ENCODE data around the gene METTL26. TPM values are rescaled to one million over a fixed set of nuclear protein-coding genes. Genes with fewer than 3 reads are reported as not detected.

Gene METTL26
- total and polyA plus RNA-seq, 2 of the 4 experiments (the other 2 are of a cell fraction), result 46.8 to 128 TPM

DNA sequence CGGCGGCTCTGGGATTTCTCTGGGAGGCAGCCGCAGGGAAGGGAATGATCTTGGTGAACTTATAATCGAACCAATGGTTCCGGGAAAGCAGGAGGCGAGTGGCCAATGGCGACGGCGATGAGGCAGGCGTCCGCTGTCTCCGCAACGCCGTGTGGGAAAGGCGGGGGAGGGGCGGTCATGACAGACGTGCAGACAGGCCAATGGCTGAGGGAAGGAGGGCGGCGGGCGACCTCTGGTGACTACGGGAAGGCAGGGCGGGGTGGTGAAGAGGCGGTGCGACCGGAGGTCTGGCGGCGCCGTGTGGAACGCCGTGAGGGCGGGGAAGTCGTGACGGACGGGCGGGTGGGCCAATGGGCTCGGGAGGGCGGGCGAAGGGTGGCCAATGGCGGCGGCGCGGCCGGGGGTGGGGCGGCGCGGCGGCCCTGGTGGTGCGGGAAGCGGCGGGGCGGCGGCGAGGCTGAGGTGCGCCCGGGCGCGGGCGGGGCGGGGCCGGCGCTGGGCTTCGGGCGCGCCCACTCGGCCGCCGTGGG lies 46.4 kb downstream of the METTL26 start, which contains the start of gene RAB40C:
RAB40C (plus strand) TSS at position 409 of the 530 bp plus-strand sequence. CDS start 226 bp downstream, outside the sequence.
- 0% methylated on average over 42 of the region's 67 CpGs; no CpG with 5 or more reads in 1 of the 2 experiments for WGBS, 2 experiments (ENCODE audit: extremely low coverage in 2 of 2, insufficient read length in 1 of 2)
- peak within 1 kb of the TSS; percentile 95 for H3K4me2 ChIP-seq (ENCODE audit: low read depth, low read length)
- H4K8ac ChIP-seq (ENCODE audit: low read depth in 2 of 2, low read length in 2 of 2), result peak within 1 kb of the TSS; percentile 37 to 100; a peak in 3 of 4 replicates
- intact Hi-C loops (cut with micrococcal nuclease) (loop anchor here (2.0 kb wide), 2 partner anchors 47 to 193 kb away; partner anchors contain the start of genes METTL26 and NME4), in situ Hi-C loops (cut with MboI; ENCODE audit: low sequenced_read_pairs) (no loop called here), dilution Hi-C loops (cut with HindIII; ENCODE audit: low sequenced_read_pairs, unreplicated experiment) (no loop called here)
- H3K23ac ChIP-seq (ENCODE audit: low read depth, low read length), result peak within 1 kb of the TSS; percentile 100
- peaks cover 25 to 71% of the 10 kb centered on the region in 2 experiments; a peak in 3 of 4 replicates for H3K79me1 ChIP-seq (ENCODE audit: low read depth in 1 of 2, low read length in 2 of 2)
- no peaks in the 10 kb centered on the region for H3K9me3 ChIP-seq (ENCODE audit: control insufficient read depth, insufficient read depth, low read length)
- peak within 1 kb of the TSS; percentile 94; the same call in 2 of the 3 replicates for H2BK15ac ChIP-seq (ENCODE audit: low read depth, low read length)
- POLR2A ChIA-PET (ENCODE audit: unreplicated experiment), result no interaction called here
- H4K91ac ChIP-seq (ENCODE audit: insufficient read depth, low read depth, low read length), result peak within 1 kb of the TSS; percentile 97
- no TSS peak for BruUV-seq (replicated peaks)
- peak within 1 kb of the TSS; percentile 95 for H2BK5ac ChIP-seq (ENCODE audit: low read depth, low read length, poor library complexity, severe bottlenecking)
- peak within 1 kb of the TSS; percentile 84 for H3K9ac ChIP-seq (ENCODE audit: low read depth, low read length)
- CTCF ChIA-PET, result interaction anchor here (0.8 kb wide), 1 partner anchor 11 kb away, joined by 3 read pairs; no protein-coding TSS in a partner anchor
- peak within 1 kb of the TSS; percentile 99 for H3K18ac ChIP-seq (ENCODE audit: low read depth, low read length)
- peak within 1 kb of the TSS; percentile 92 for H3K27ac ChIP-seq (ENCODE audit: insufficient read depth, low read length)
- no peaks in the 10 kb centered on the region for H3K27me3 ChIP-seq (ENCODE audit: control insufficient read depth, insufficient read depth, low read length)
- peaks cover 48% of the 10 kb centered on the region for H4K20me1 ChIP-seq (ENCODE audit: insufficient read depth, low read length)
- peaks cover 17% of the 10 kb centered on the region; the same call in 1 of the 2 replicates for H3K9me1 ChIP-seq (ENCODE audit: insufficient read depth, low read length)
- H3K4ac ChIP-seq (ENCODE audit: low read depth, low read length), result peak within 1 kb of the TSS; percentile 99
- peak within 1 kb of the TSS; percentile 99 for H3K14ac ChIP-seq (replicated peaks; ENCODE audit: low read depth, low read length)
- peak within 1 kb of the TSS; percentile 89 for H3K56ac ChIP-seq (ENCODE audit: extremely low read depth, insufficient read depth, low read length)
- H2BK120ac ChIP-seq (ENCODE audit: low read depth, low read length), result peak within 1 kb of the TSS; percentile 99
- peak within 1 kb of the TSS; percentile 94; the same call in 1 of the 2 replicates for H2BK20ac ChIP-seq (ENCODE audit: low read depth, low read length)
- H3K4me3 ChIP-seq (ENCODE audit: insufficient read depth, low read depth, low read length), result peak within 1 kb of the TSS; percentile 98
- H4K5ac ChIP-seq (ENCODE audit: low read depth, low read length), result peak within 1 kb of the TSS; percentile 97
- peak within 1 kb of the TSS; percentile 67 for H2AK5ac ChIP-seq (ENCODE audit: low read depth, low read length)
- H2AFZ ChIP-seq (replicated peaks; ENCODE audit: low read length, poor library complexity), result peak within 1 kb of the TSS; percentile 100
- peaks cover 18% of the 10 kb centered on the region for H3K4me1 ChIP-seq (ENCODE audit: control insufficient read depth, insufficient read depth, low read length)
- DNase-seq (peak; percentile 97), ATAC-seq (ENCODE audit: low read depth) (peak; percentile 87)
- no peak for TF ChIP-seq MXI1 (IDR thresholded peaks at IDR 0.05; ENCODE audit: borderline replicate concordance, low read depth, low read length)
- no peak for TF ChIP-seq CHD1 (IDR thresholded peaks at IDR 0.05; ENCODE audit: low read depth, low read length)
- TF ChIP-seq POLR2A (IDR thresholded peaks at IDR 0.05; ENCODE audit: low read depth, low read length), result 0 out of 2 replicates have a peak, but pooled peaks have one; percentile 16
- TF ChIP-seq, protein P1, sequence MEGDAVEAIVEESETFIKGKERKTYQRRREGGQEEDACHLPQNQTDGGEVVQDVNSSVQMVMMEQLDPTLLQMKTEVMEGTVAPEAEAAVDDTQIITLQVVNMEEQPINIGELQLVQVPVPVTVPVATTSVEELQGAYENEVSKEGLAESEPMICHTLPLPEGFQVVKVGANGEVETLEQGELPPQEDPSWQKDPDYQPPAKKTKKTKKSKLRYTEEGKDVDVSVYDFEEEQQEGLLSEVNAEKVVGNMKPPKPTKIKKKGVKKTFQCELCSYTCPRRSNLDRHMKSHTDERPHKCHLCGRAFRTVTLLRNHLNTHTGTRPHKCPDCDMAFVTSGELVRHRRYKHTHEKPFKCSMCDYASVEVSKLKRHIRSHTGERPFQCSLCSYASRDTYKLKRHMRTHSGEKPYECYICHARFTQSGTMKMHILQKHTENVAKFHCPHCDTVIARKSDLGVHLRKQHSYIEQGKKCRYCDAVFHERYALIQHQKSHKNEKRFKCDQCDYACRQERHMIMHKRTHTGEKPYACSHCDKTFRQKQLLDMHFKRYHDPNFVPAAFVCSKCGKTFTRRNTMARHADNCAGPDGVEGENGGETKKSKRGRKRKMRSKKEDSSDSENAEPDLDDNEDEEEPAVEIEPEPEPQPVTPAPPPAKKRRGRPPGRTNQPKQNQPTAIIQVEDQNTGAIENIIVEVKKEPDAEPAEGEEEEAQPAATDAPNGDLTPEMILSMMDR (conservative IDR thresholded peaks at IDR 0.05; ENCODE audit: low read depth, low read length), result peak; percentile 29
- TF ChIP-seq RFX5 (IDR thresholded peaks at IDR 0.05; ENCODE audit: low read depth, low read length), result peak; percentile 78
- TF ChIP-seq MAZ (IDR thresholded peaks at IDR 0.05; ENCODE audit: borderline replicate concordance, low read depth, low read length), result peak; percentile 88
- TF ChIP-seq BHLHE40 (IDR thresholded peaks at IDR 0.05; ENCODE audit: low read depth, low read length), result peak; percentile 21; the same call in 1 of the 2 replicates
- no peak for TF ChIP-seq CEBPB (IDR thresholded peaks at IDR 0.05; ENCODE audit: low read depth, low read length)
- no peak for TF ChIP-seq MAFK (IDR thresholded peaks at IDR 0.05; ENCODE audit: low read depth, low read length)
- no peak for TF ChIP-seq RCOR1 (IDR thresholded peaks at IDR 0.05; ENCODE audit: insufficient replicate concordance, low read length)
- no peak for TF ChIP-seq SMC3 (IDR thresholded peaks at IDR 0.05; ENCODE audit: low read depth, low read length)
- peak; percentile 72; the same call in 1 of the 2 replicates for TF ChIP-seq FOS (IDR thresholded peaks at IDR 0.05; ENCODE audit: low read depth, low read length)
- 0 out of 2 replicates have a peak, but pooled peaks cover 2% of the 10 kb centered on the region for H3K36me3 ChIP-seq (ENCODE audit: control insufficient read depth, insufficient read depth, low read length)
- H2AK9ac ChIP-seq (replicated peaks; ENCODE audit: low read depth, low read length, poor library complexity), result peak within 1 kb of the TSS; percentile 100

Measured in IMR-90 (cell line).